GM12891 (cell line): ENCODE data around the gene SPTBN4.

Experiments
- POLR2A ChIP-seq: IDR thresholded peaks from 2 replicates; pipeline ENCODE4 v1.6.1; 2011; ENCODE audit warnings: low read depth, low read length, control low read depth
- POLR2AphosphoS5 ChIP-seq: IDR thresholded peaks from 2 replicates; pipeline ENCODE4 v1.6.1; 2011; ENCODE audit warnings: low read depth, low read length, control low read depth
- TAF1 ChIP-seq: IDR thresholded peaks from 2 replicates; pipeline ENCODE4 v1.6.1; 2011; ENCODE audit warnings: low read depth, low read length, control low read depth

DNA sequence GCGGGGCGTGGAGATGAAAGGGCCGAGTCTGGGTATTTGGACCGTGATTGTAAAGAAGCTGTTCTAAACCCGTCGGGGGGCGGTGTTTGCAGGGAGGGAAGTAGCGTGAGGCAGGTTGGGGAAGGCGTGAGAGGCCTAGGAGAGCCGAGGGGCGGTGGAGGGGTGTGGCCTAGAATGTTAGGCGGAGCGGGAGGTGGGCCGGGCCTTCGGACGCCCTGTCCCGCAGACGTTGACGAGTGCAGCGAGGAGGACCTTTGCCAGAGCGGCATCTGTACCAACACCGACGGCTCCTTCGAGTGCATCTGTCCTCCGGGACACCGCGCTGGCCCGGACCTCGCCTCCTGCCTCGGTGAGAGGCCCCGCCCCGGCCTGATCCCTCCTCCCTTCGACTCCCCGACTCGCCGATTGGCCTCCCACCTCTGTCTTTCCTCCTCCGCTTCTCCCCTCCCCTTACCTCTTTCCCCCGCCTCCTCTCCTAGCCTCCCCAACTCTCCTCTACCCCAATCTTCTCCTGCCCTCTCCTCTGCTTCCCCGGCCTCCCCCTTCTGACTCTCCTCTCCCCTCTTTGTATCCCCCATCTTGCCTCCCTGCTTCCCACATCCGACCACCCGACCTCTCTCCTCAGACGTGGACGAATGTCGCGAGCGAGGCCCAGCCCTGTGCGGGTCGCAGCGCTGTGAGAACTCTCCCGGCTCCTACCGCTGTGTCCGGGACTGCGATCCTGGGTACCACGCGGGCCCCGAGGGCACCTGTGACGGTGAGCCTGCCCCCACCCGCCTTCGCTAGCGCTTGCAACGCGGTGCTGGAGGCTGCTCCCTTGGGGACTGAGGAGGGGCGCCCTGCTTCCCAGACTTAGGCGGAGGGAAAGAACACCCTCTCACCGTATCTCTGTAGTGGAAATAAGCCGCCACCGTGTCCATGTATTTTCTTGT, 147.2 kb downstream of the SPTBN4 start:
- TF ChIP-seq POLR2A (no peak), POLR2AphosphoS5 (no peak), TAF1 (no peak)
